Osteocyte (in vitro differentiated cells): ENCODE measurements around the gene CCDC47. TPM values are rescaled to one million over a fixed set of nuclear protein-coding genes. Genes with fewer than 3 reads are reported as not detected.
"Not testable (repeated sequence)": the region's sequence is repeated elsewhere in the genome, so short reads cannot be mapped to it uniquely, and the experiment has no call there.

Source experiments
- DNase-seq: peaks from one replicate; pipeline ENCODE4 v3.0.0; 2021; ENCODE audit warnings: mixed read lengths; ENCODE audit not compliant: unreplicated experiment; ENCODE audit errors: extremely low spot score
- H3K27ac Mint-ChIP-seq: one replicate; pipeline ENCODE4 v1.8.0; 2021; ENCODE audit warnings: mild to moderate bottlenecking, mixed read lengths; ENCODE audit not compliant: unreplicated experiment
- H3K27me3 Mint-ChIP-seq: one replicate; pipeline ENCODE4 v1.8.0; 2021; ENCODE audit warnings: mixed read lengths; ENCODE audit not compliant: unreplicated experiment
- H3K36me3 Mint-ChIP-seq: one replicate; pipeline ENCODE4 v1.8.0; 2021; ENCODE audit warnings: mixed read lengths; ENCODE audit not compliant: unreplicated experiment
- H3K4me1 Mint-ChIP-seq: one replicate; pipeline ENCODE4 v1.8.0; 2021; ENCODE audit warnings: mixed read lengths; ENCODE audit not compliant: unreplicated experiment
- H3K4me3 Mint-ChIP-seq: one replicate; pipeline ENCODE4 v1.8.0; 2021; ENCODE audit warnings: mild to moderate bottlenecking, moderate library complexity, mixed read lengths; ENCODE audit not compliant: unreplicated experiment
- H3K9me3 Mint-ChIP-seq: one replicate; pipeline ENCODE4 v1.8.0; 2021; ENCODE audit warnings: mixed read lengths; ENCODE audit not compliant: unreplicated experiment
- CTCF ChIP-seq: fragments of 200-600 bp; sonication (generic); IDR thresholded peaks from 2 replicates; pipeline ENCODE4 v1.5.0; 2021; ENCODE audit warnings: antibody characterized with exemption, mild to moderate bottlenecking, moderate library complexity
- total RNA-seq: library from RNA; stranded (reverse); gene quantifications from 2 replicates; pipeline ENCODE4 v1.2.1, GENCODE V29; 2021

CCDC47 gene
- total RNA-seq, 1 donor from 2014 or later, result 80.6 TPM

- Mint-ChIP-seq H3K27me3 (no peaks in the 10 kb centered on the region), H3K4me3 (no peak overlapping the region), H3K36me3 (peaks cover 5% of the 10 kb centered on the region), H3K4me1 (peaks cover 4% of the 10 kb centered on the region), H3K9me3 (no peaks in the 10 kb centered on the region), H3K27ac (no peak overlapping the region)
- DNase-seq, result no peak
- TF ChIP-seq CTCF, result no peak
Measured at GRCh38 chr17:63735691-63736090, 37.7 kb downstream of the CCDC47 start.

DNA sequence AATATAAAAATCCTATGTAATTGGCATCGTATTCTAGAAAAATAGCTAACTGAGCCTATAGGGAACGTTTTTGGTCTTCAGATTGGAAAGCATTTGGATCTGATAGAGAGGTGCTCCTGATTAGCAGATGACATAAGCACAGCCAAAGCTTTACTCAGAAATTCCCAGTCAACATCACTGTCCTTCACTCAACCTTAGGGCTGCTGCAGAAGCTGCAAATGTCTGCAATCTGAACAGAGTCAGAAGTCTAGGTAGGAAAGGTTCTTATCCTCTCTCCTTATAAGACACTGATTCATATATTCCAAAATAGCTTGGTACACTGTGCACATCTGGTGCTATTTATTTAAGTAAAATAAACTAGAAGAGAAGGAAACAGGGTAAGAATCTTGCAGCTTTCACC is 51.0 kb downstream of the CCDC47 start:
- Mint-ChIP-seq H3K27ac (no peak overlapping the region), H3K9me3 (no peaks in the 10 kb centered on the region), H3K36me3 (peaks cover 15% of the 10 kb centered on the region), H3K4me3 (no peak overlapping the region), H3K4me1 (peaks cover 8% of the 10 kb centered on the region), H3K27me3 (no peaks in the 10 kb centered on the region)
- DNase-seq, result no peak
- no peak for TF ChIP-seq CTCF

- not testable (repeated sequence) for H3K4me1 Mint-ChIP-seq, DNase-seq, H3K4me3 Mint-ChIP-seq, H3K27ac Mint-ChIP-seq, H3K36me3 Mint-ChIP-seq, H3K27me3 Mint-ChIP-seq, H3K9me3 Mint-ChIP-seq
Measured at GRCh38 chr17:63720194-63720593, 53.2 kb downstream of the CCDC47 start.

DNA sequence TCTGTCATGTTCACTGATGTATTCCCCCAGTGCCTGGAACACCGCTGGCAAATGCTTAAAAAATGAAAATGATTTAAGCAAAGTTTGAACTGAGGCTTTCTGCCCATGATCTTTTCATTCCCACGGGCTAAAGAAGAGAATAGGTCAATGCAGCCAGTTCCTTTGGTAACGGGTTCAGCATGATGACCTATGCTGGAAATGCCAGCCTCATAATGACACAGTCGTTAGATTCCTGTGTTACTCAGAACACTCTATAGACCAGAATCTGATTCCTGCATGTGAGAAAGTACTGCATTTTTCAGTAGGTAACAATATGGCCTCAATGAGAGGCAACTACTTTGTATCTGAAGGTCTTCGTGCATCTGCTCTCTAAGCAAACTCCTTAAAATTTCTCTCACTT is 54.4 kb downstream of the CCDC47 start:
- peaks cover 8% of the 10 kb centered on the region for H3K4me1 Mint-ChIP-seq
- H3K36me3 Mint-ChIP-seq, result peaks cover 4% of the 10 kb centered on the region
- H3K27ac Mint-ChIP-seq, result no peak overlapping the region
- no peaks in the 10 kb centered on the region for H3K27me3 Mint-ChIP-seq
- no peak overlapping the region for H3K4me3 Mint-ChIP-seq
- no peaks in the 10 kb centered on the region for H3K9me3 Mint-ChIP-seq
- DNase-seq, result no peak
- TF ChIP-seq CTCF, result no peak

DNA sequence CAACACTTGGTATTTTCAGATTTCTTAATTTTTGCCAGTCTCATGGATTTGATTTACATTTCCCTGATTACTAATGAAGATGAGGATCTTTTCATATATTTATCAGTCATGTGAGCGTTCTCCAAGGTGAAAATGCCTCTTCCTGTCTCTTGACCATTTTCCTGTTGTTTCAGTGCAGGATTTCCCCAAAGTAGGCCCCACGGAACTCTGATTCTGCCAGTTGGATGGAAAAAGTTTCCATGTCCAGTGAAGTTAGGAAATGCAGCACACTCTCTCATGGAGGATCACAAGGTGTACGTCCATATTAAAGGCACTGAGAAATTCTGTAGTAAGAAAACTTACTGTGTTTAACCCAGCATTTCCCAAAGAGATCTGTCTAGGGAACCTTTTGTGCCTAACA is 57.0 kb downstream of the CCDC47 start:
- H3K4me3 Mint-ChIP-seq, result no peak overlapping the region
- no peaks in the 10 kb centered on the region for H3K27me3 Mint-ChIP-seq
- TF ChIP-seq CTCF, result no peak
- no peak overlapping the region for H3K27ac Mint-ChIP-seq
- H3K4me1 Mint-ChIP-seq, result no peaks in the 10 kb centered on the region
- H3K36me3 Mint-ChIP-seq, result peaks cover 16% of the 10 kb centered on the region
- no peak for DNase-seq
- H3K9me3 Mint-ChIP-seq, result no peaks in the 10 kb centered on the region
